Measurements from ENCODE around the gene PDE6B. TPM values are rescaled to one million over a fixed set of nuclear protein-coding genes. Genes with fewer than 3 reads are reported as not detected.
"Not testable (repeated sequence)": the region's sequence is repeated elsewhere in the genome, so short reads cannot be mapped to it uniquely, and the experiment has no call there.

Gene PDE6B
- total RNA-seq, 1 donor: under 0.01 TPM

DNA sequence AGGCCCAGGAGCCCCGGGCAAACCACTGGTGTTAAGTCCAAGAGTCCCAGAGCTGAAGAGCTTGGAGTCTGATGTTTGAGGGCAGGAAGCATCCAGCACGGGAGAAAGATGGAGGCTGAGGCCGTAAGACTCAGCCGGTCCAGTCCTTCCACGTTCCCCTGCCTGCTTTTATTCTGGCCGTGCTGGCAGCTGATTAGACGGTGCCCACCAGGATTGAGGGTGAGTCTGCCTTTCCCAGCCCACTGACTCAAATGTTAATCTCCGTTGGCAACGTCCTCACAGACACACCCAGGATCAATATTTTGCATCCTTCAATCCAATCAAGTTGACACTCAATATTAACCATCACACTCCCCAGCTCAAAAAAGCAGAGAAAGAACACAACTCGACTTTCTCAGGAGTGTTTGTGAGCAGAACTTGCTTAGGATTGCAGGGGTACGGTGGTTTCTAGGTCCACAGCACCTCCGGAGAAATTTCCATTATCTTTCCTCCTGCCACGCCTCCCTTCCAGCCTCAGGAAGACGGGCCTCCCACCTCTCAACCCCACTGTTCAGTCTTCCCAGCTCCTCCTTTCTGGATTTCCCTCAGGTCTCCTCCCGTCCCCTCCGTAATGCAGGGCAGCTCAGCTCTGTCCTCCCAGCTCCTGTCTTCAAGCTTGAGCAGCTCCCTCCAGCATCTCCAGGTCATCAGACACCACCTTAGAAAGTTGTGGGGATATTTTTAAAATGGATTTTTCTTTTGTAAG, 36.0 kb upstream of the PDE6B start:
- H3K4me3 ChIP-seq (ENCODE audit: low read depth, low read length): no peak overlapping the region
- DNase-seq (ENCODE audit: low read depth): no peak
- TF ChIP-seq, protein P1, sequence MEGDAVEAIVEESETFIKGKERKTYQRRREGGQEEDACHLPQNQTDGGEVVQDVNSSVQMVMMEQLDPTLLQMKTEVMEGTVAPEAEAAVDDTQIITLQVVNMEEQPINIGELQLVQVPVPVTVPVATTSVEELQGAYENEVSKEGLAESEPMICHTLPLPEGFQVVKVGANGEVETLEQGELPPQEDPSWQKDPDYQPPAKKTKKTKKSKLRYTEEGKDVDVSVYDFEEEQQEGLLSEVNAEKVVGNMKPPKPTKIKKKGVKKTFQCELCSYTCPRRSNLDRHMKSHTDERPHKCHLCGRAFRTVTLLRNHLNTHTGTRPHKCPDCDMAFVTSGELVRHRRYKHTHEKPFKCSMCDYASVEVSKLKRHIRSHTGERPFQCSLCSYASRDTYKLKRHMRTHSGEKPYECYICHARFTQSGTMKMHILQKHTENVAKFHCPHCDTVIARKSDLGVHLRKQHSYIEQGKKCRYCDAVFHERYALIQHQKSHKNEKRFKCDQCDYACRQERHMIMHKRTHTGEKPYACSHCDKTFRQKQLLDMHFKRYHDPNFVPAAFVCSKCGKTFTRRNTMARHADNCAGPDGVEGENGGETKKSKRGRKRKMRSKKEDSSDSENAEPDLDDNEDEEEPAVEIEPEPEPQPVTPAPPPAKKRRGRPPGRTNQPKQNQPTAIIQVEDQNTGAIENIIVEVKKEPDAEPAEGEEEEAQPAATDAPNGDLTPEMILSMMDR (IDR thresholded peaks at IDR 0.05; ENCODE audit: insufficient read depth, low read depth, low read length): no peak

DNA sequence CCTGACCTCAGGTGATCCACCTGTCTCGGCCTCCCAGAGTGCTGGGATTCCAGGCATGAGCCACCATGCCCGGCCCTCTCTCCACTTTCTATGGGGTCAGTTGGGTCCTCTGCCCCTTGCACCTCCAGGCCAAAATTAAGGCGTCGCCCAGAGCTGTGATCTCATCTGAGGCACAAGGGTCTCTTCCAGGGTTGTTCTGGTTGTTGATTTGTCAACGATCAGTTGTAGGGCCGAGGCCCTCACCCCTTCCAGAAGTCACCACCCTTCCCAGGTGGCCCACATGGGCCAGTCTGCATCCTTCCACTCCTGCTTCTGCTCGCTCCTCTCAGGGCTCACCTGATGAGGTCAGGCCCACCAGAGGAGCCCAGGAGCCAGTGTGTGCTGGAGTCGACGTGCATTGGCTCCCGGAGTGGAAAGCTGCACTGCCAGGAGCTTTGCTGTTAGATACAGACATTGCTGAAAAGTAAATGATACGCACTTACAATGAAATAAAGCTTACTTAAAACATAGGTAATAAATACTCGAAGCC, 35.0 kb upstream of the PDE6B start:
- TF ChIP-seq, protein P1 (IDR thresholded peaks at IDR 0.05; ENCODE audit: insufficient read depth, low read depth, low read length): no peak
- no peak for DNase-seq (ENCODE audit: low read depth)
- H3K4me3 ChIP-seq (ENCODE audit: low read depth, low read length): no peak overlapping the region

DNA sequence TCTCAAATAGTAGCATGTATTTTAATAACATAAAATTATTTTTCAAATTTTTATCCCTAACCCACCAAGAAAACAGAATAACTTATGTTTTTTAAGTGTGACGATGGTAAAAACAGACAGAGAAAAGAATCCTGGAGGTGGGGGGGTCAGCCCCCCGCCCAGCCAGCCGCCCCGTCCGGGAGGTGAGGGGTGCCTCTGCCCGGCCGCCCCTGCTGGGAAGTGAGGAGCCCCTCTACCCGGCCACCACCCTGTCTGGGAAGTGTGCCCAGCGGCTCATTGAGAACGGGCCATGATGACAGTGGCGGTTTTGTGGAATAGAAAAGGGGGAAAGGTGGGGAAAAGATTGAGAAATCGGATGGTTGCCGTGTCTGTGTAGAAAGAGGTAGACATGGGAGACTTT, 33.2 kb upstream of the PDE6B start:
- not testable (repeated sequence) for DNase-seq (ENCODE audit: low read depth); H3K4me3 ChIP-seq (ENCODE audit: low read depth, low read length)

DNA sequence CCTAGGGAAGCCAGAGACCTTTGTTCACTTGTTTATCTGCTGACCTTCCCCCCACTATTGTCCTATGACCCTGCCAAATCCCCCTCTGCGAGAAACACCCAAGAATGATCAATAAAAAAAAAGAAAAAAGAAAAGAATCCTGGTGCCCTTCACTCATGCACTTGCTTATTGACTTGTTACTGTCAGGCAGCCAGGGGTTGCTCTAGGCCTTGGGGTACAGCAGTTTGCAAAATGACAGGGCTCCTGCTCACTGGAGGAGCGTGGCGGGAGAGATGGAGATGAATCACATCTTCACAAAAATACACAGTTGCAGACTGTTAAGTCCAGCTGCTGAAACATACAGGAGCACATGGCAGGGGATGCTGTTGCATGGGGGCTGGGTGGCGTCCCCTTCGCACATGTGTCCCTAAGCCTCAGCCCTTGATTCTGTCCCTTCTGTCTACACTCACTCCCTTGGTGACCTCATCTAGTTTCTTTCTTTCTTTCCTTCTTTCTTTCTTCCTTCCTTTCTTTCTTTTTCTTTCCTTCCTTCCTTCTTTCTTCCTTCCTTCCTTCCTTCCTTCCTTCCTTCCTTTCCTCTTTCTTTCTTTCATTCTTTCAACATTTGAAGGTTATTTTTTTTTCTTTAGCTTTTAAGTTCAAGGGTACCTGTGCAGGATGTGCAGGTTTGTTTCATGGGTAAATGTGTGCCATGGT, 32.4 kb upstream of the PDE6B start:
- DNase-seq (ENCODE audit: low read depth): no peak
- TF ChIP-seq, protein P1 (IDR thresholded peaks at IDR 0.05; ENCODE audit: insufficient read depth, low read depth, low read length): no peak
- no peak overlapping the region for H3K4me3 ChIP-seq (ENCODE audit: low read depth, low read length)

DNA sequence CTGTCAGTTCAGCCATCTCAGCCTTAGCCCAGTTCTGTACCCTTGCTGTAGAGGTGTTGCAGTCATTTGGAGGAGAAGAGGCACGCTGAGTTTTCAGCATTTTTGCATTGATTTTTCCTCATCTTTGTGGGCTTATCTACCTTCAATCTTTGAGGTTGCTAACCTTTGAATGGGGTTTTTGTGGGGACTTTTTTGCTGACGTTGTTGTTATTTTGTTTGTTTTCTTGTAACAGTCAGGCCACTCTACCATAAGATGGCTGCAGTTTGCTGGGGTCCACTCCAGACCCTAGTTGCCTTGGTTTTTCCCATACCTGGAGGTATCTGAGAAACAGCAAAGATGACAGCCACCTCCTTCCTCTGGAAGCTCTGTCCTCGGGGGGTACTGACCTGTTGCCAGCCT, 26.4 kb upstream of the PDE6B start:
- TF ChIP-seq, protein P1 (IDR thresholded peaks at IDR 0.05; ENCODE audit: insufficient read depth, low read depth, low read length): no peak
- no peak overlapping the region for H3K4me3 ChIP-seq (ENCODE audit: low read depth, low read length)
- DNase-seq (ENCODE audit: low read depth): no peak

DNA sequence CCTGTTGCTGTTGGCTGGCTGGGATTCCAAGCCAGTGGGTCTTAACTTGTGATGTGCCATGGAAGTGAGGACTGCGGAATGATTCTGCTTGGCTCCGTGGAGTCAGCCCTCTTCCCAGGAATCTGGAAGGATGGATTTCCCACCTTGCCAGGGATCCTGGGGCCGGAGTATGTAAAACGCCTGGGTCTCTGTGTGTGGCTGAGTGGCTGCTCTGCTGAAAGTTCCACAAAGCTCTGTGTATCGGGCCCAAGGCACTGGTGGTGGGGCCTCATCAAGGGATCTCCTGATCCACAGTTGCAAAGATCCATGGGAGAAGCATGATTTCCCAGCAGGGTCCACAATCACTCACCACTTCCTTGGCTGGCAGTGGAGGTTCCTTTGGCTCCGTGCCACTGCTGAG, 25.2 kb upstream of the PDE6B start:
- no peak overlapping the region for H3K4me3 ChIP-seq (ENCODE audit: low read depth, low read length)
- DNase-seq (ENCODE audit: low read depth): no peak
- TF ChIP-seq, protein P1 (IDR thresholded peaks at IDR 0.05; ENCODE audit: insufficient read depth, low read depth, low read length): no peak

DNA sequence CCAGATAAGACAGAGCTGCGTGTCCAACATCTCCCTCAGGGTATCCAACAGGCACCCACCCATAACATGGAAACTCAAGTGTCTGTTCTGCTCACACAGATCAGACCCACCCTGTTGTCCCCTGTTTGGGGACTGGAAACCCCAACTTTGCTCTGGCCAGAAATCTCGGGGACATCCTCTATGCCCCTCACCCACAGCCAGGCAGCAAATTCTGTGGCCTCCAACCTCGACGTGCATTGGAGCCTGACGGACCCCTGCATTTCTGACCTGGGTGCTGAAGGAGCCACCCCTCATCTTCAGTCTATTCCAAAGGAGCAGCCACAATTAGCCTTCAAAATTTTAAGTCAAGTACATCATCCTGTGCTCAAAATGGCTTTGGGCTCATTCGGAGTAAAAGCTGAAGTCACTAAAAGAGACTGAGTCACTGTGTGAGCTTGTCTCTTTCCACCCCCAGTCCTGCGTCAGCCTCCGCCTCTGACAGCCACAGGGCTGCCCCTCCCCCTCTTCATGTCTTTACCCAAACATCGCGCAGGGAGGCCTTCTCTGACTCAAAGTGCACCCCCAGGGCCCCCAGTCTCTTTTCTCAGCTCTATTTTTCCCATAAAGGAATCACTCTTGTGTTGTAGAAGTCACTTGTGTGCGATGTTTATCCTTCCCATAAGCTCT, 24.4 kb upstream of the PDE6B start:
- no peak for DNase-seq (ENCODE audit: low read depth)
- H3K4me3 ChIP-seq (ENCODE audit: low read depth, low read length): no peak overlapping the region
- TF ChIP-seq, protein P1 (IDR thresholded peaks at IDR 0.05; ENCODE audit: insufficient read depth, low read depth, low read length): no peak

All from fibroblast of villous mesenchyme (primary cell).